ENCODE results near the gene GPR61.

The GPR61 gene

GRCh38 chr1:109529881-109530456, 9.7 kb upstream of the GPR61 start:
- Histone ChIP-seq H3K27ac (ENCODE audit: low read depth, low read length, poor library complexity, severe bottlenecking) (no peak overlapping the region), H3K4me2 (ENCODE audit: low read length) (no peak overlapping the region), H3K4me3 (ENCODE audit: low read depth, low read length, poor library complexity, severe bottlenecking) (no peak overlapping the region), H3K79me2 (ENCODE audit: insufficient read depth, low read length) (no peaks in the 10 kb centered on the region), H3K4me1 (ENCODE audit: insufficient read depth, low read length, severe bottlenecking) (peaks cover 9% of the 10 kb centered on the region), H3K9me3 (ENCODE audit: low read length) (no peaks in the 10 kb centered on the region), H3K9me2 (ENCODE audit: low read depth, low read length) (no peaks in the 10 kb centered on the region), H2AFZ (ENCODE audit: low read length) (no peak overlapping the region), H4K20me1 (ENCODE audit: insufficient read depth, low read length) (no peaks in the 10 kb centered on the region), H3K9ac (ENCODE audit: low read length) (no peak overlapping the region), H3F3A (ENCODE audit: insufficient read depth, low read length) (no peaks in the 10 kb centered on the region), H3K27me3 (ENCODE audit: insufficient read depth, low read length) (0 out of 2 replicates have a peak, but pooled peaks cover 5% of the 10 kb centered on the region), H3K36me3 (ENCODE audit: insufficient read depth, low read length) (no peaks in the 10 kb centered on the region)
- no peak for TF ChIP-seq EZH2 (IDR thresholded peaks at IDR 0.05; ENCODE audit: borderline replicate concordance, low read length)
- no peak for TF ChIP-seq CTCF (IDR thresholded peaks at IDR 0.05; ENCODE audit: low read length)

- Histone ChIP-seq H3F3A (ENCODE audit: insufficient read depth, low read length) (no peaks in the 10 kb centered on the region), H3K36me3 (ENCODE audit: insufficient read depth, low read length) (no peaks in the 10 kb centered on the region), H3K79me2 (ENCODE audit: insufficient read depth, low read length) (no peaks in the 10 kb centered on the region), H4K20me1 (ENCODE audit: insufficient read depth, low read length) (no peaks in the 10 kb centered on the region), H3K27ac (ENCODE audit: low read depth, low read length, poor library complexity, severe bottlenecking) (no peak overlapping the region), H2AFZ (ENCODE audit: low read length) (no peak overlapping the region), H3K27me3 (ENCODE audit: insufficient read depth, low read length) (0 out of 2 replicates have a peak, but pooled peaks cover 5% of the 10 kb centered on the region), H3K9ac (ENCODE audit: low read length) (no peak overlapping the region), H3K4me3 (ENCODE audit: low read depth, low read length, poor library complexity, severe bottlenecking) (no peak overlapping the region), H3K4me1 (ENCODE audit: insufficient read depth, low read length, severe bottlenecking) (peaks cover 9% of the 10 kb centered on the region), H3K9me3 (ENCODE audit: low read length) (no peaks in the 10 kb centered on the region), H3K9me2 (ENCODE audit: low read depth, low read length) (no peaks in the 10 kb centered on the region), H3K4me2 (ENCODE audit: low read length) (no peak overlapping the region)
- TF ChIP-seq CTCF (IDR thresholded peaks at IDR 0.05; ENCODE audit: low read length) (no peak), EZH2 (IDR thresholded peaks at IDR 0.05; ENCODE audit: borderline replicate concordance, low read length) (no peak)
These were observed 9.1 kb upstream of the GPR61 start for GRCh38 chr1:109530457-109531087.

GRCh38 chr1:109531380-109531779, 8.3 kb upstream of the GPR61 start:
- Histone ChIP-seq H4K20me1 (ENCODE audit: insufficient read depth, low read length) (no peaks in the 10 kb centered on the region), H3K9ac (ENCODE audit: low read length) (no peak overlapping the region), H3K4me3 (ENCODE audit: low read depth, low read length, poor library complexity, severe bottlenecking) (no peak overlapping the region), H3K79me2 (ENCODE audit: insufficient read depth, low read length) (no peaks in the 10 kb centered on the region), H3K9me2 (ENCODE audit: low read depth, low read length) (no peaks in the 10 kb centered on the region), H3K9me3 (ENCODE audit: low read length) (no peaks in the 10 kb centered on the region), H3K4me2 (ENCODE audit: low read length) (no peak overlapping the region), H3K36me3 (ENCODE audit: insufficient read depth, low read length) (no peaks in the 10 kb centered on the region), H3K27me3 (ENCODE audit: insufficient read depth, low read length) (0 out of 2 replicates have a peak, but pooled peaks cover 5% of the 10 kb centered on the region), H2AFZ (ENCODE audit: low read length) (no peak overlapping the region), H3K4me1 (ENCODE audit: insufficient read depth, low read length, severe bottlenecking) (peaks cover 9% of the 10 kb centered on the region), H3K27ac (ENCODE audit: low read depth, low read length, poor library complexity, severe bottlenecking) (no peak overlapping the region), H3F3A (ENCODE audit: insufficient read depth, low read length) (no peaks in the 10 kb centered on the region)
- TF ChIP-seq CTCF (IDR thresholded peaks at IDR 0.05; ENCODE audit: low read length) (no peak), EZH2 (IDR thresholded peaks at IDR 0.05; ENCODE audit: borderline replicate concordance, low read length) (no peak)
